ENCODE data around the gene PRAME. TPM values are rescaled to one million over a fixed set of nuclear protein-coding genes. Genes with fewer than 3 reads are reported as not detected.

Gene PRAME
- total and polyA plus RNA-seq, 2 of the 13 experiments (the other 11 are each of a cell fraction or from before 2014, with no cell fraction given), result 0.11 to 0.83 TPM

- Histone ChIP-seq H2AFZ (ENCODE audit: low read length) (no peak overlapping the region), H3K36me3 (replicated peaks in 1 of 2; ENCODE audit: control insufficient read depth in 1 of 2, insufficient read depth in 2 of 2, low read length in 2 of 2) (no peaks in the 10 kb centered on the region), H3K9ac (ENCODE audit: insufficient read depth, low read depth, low read length) (no peak overlapping the region), H3K4me1 (ENCODE audit: insufficient read depth, low read length) (no peaks in the 10 kb centered on the region), H3K27ac (ENCODE audit: extremely low read length, insufficient read depth, low read length) (no peak overlapping the region), H3K4me2 (ENCODE audit: low read depth, low read length) (no peak overlapping the region), H3K27me3 (ENCODE audit: control insufficient read depth in 1 of 2, insufficient read depth in 2 of 2, low read length in 2 of 2) (peaks cover 1 to 38% of the 10 kb centered on the region in 2 experiments; a peak in 3 of 5 replicates), H3K9me3 (ENCODE audit: low read length) (no peaks in the 10 kb centered on the region), H4K20me1 (ENCODE audit: insufficient read depth, low read length) (no peaks in the 10 kb centered on the region; the same call in 1 of the 2 replicates), H3K79me2 (ENCODE audit: insufficient read depth, low read length) (no peaks in the 10 kb centered on the region), H3K4me3 (replicated peaks in 1 of 3; ENCODE audit: insufficient read depth in 1 of 3, low read depth in 2 of 3, low read length in 3 of 3) (no peak overlapping the region)
- POLR2A ChIA-PET, result no interaction called here
- in situ Hi-C loops (cut with HindIII; ENCODE audit: extremely low pct_ligation_motif_present, low pct_unique_long_range_greater_than_20kb) (no loop called here), intact Hi-C loops (cut with micrococcal nuclease; ENCODE audit: unreplicated experiment) (no loop called here)
- DNase-seq (ENCODE audit: low spot score) (no peak), ATAC-seq (no peak), FAIRE-seq (no peak)
- BruUV-seq (replicated peaks), result no TSS peak
- 0% methylated on average over 2 of the region's 2 CpGs for WGBS (ENCODE audit: low lambda C conversion rate)
- TF ChIP-seq HMG20B (CRISPR knock-in tag; conservative IDR thresholded peaks at IDR 0.05), result no peak
- TF ChIP-seq, protein P1, sequence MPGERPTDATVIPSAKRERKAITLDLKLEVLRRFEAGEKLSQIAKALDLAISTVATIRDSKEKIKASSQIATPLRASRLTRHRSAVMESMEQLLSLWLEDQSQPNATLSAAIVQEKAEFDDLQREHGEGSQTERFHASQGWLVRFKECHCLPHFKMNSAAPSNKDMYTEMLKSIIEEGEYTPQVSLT (CRISPR knock-in tag; IDR thresholded peaks at IDR 0.05; ENCODE audit: borderline replicate concordance, low read depth), result no peak
- CTCF ChIA-PET (ENCODE audit: low intra/inter-chr PET ratio, low total read pairs), result no interaction called here
These were observed 12.8 kb upstream of the PRAME start for GRCh38 chr22:22571862-22572261.

GRCh38 chr22:22571429-22571828 lies 12.4 kb upstream of the PRAME start:
- no peak for ATAC-seq
- in situ Hi-C loops (cut with HindIII; ENCODE audit: extremely low pct_ligation_motif_present, low pct_unique_long_range_greater_than_20kb) (no loop called here), intact Hi-C loops (cut with micrococcal nuclease; ENCODE audit: unreplicated experiment) (no loop called here)
- no peak for FAIRE-seq
- CTCF ChIA-PET (ENCODE audit: low intra/inter-chr PET ratio, low total read pairs), result no interaction called here
- BruUV-seq (replicated peaks), result no TSS peak
- DNase-seq (ENCODE audit: low spot score), result no peak
- H3K27me3 ChIP-seq (ENCODE audit: control insufficient read depth in 1 of 2, insufficient read depth in 2 of 2, low read length in 2 of 2), result peaks cover 1 to 42% of the 10 kb centered on the region in 2 experiments; a peak in 3 of 5 replicates
- H3K27ac ChIP-seq (ENCODE audit: extremely low read length, insufficient read depth, low read length), result no peak overlapping the region
- H3K4me3 ChIP-seq (replicated peaks in 1 of 3; ENCODE audit: insufficient read depth in 1 of 3, low read depth in 2 of 3, low read length in 3 of 3), result no peak overlapping the region
- 17% methylated on average over 6 of the region's 6 CpGs for WGBS (ENCODE audit: low lambda C conversion rate)
- no peaks in the 10 kb centered on the region for H3K36me3 ChIP-seq (replicated peaks in 1 of 2; ENCODE audit: control insufficient read depth in 1 of 2, insufficient read depth in 2 of 2, low read length in 2 of 2)
- H3K9ac ChIP-seq (ENCODE audit: insufficient read depth, low read depth, low read length), result no peak overlapping the region
- H3K4me1 ChIP-seq (ENCODE audit: insufficient read depth, low read length), result no peaks in the 10 kb centered on the region
- POLR2A ChIA-PET, result no interaction called here
- H3K4me2 ChIP-seq (ENCODE audit: low read depth, low read length), result no peak overlapping the region
- H4K20me1 ChIP-seq (ENCODE audit: insufficient read depth, low read length), result no peaks in the 10 kb centered on the region; the same call in 1 of the 2 replicates
- H2AFZ ChIP-seq (ENCODE audit: low read length), result no peak overlapping the region
- H3K9me3 ChIP-seq (ENCODE audit: low read length), result no peaks in the 10 kb centered on the region
- H3K79me2 ChIP-seq (ENCODE audit: insufficient read depth, low read length), result no peaks in the 10 kb centered on the region
- no peak for TF ChIP-seq MLLT10 (CRISPR knock-in tag; IDR thresholded peaks at IDR 0.05)
- no peak for TF ChIP-seq ZMYM2 (CRISPR knock-in tag; IDR thresholded peaks at IDR 0.05)
- TF ChIP-seq NCOA2 (CRISPR knock-in tag; IDR thresholded peaks at IDR 0.05), result no peak
- no peak for TF ChIP-seq MIER2 (CRISPR knock-in tag; IDR thresholded peaks at IDR 0.05)
- TF ChIP-seq, protein P2, sequence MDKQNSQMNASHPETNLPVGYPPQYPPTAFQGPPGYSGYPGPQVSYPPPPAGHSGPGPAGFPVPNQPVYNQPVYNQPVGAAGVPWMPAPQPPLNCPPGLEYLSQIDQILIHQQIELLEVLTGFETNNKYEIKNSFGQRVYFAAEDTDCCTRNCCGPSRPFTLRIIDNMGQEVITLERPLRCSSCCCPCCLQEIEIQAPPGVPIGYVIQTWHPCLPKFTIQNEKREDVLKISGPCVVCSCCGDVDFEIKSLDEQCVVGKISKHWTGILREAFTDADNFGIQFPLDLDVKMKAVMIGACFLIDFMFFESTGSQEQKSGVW (CRISPR knock-in tag; IDR thresholded peaks at IDR 0.05; ENCODE audit: borderline replicate concordance), result no peak
- TF ChIP-seq HOXA7 (CRISPR knock-in tag; IDR thresholded peaks at IDR 0.05), result no peak
- TF ChIP-seq AGO2 (optimal IDR thresholded peaks at IDR 0.05; ENCODE audit: low read depth, low read length), result no peak
- no peak for TF ChIP-seq ZNF83 (CRISPR knock-in tag; IDR thresholded peaks at IDR 0.05; ENCODE audit: borderline replicate concordance)
- TF ChIP-seq ZNF703 (CRISPR knock-in tag; IDR thresholded peaks at IDR 0.05; ENCODE audit: borderline replicate concordance), result no peak
- TF ChIP-seq YY1 (IDR thresholded peaks at IDR 0.05; ENCODE audit: insufficient read depth, insufficient replicate concordance, low read depth, low read length), result no peak
- no peak for TF ChIP-seq ZBTB7B (CRISPR knock-in tag; IDR thresholded peaks at IDR 0.05)
- TF ChIP-seq RFXANK (CRISPR knock-in tag; IDR thresholded peaks at IDR 0.05), result no peak
- TF ChIP-seq, protein P3, sequence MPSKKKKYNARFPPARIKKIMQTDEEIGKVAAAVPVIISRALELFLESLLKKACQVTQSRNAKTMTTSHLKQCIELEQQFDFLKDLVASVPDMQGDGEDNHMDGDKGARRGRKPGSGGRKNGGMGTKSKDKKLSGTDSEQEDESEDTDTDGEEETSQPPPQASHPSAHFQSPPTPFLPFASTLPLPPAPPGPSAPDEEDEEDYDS (CRISPR knock-in tag; IDR thresholded peaks at IDR 0.05), result no peak
- TF ChIP-seq NONO (IDR thresholded peaks at IDR 0.05), result no peak
- no peak for TF ChIP-seq NONO (CRISPR knock-in tag; conservative IDR thresholded peaks at IDR 0.05)
- TF ChIP-seq CHD4 (IDR thresholded peaks at IDR 0.05; ENCODE audit: borderline replicate concordance, low read length), result no peak
- TF ChIP-seq FIP1L1 (IDR thresholded peaks at IDR 0.05; ENCODE audit: borderline replicate concordance, insufficient read depth, low read depth, low read length), result no peak
- no peak for TF ChIP-seq MAFK (conservative IDR thresholded peaks at IDR 0.05 in 1 of 2, IDR thresholded peaks at IDR 0.05 in 1 of 2; ENCODE audit: low read length in 2 of 2)
- TF ChIP-seq IKZF1 (IDR thresholded peaks at IDR 0.05), result no peak

Measured in HepG2 (cell line).